Liver (tissue), 9 donors: Measurements from ENCODE around the gene LSM2. TPM values are rescaled to one million over a fixed set of nuclear protein-coding genes. Genes with fewer than 3 reads are reported as not detected.
"Not testable (repeated sequence)": the region's sequence is repeated elsewhere in the genome, so short reads cannot be mapped to it uniquely, and the experiment has no call there.

Experiments used
- DNase-seq: peaks from one replicate; pipeline ENCODE4 v3.0.0-alpha.2; 2017; ENCODE audit warnings: low spot score
- H3K27ac ChIP-seq, 2 donors: one replicate each; pipeline ENCODE4 v1.7.0; 2013; ENCODE audit warnings: inconsistent platforms in 2 of 2, low read length in 2 of 2, control low read depth in 1 of 2, low read depth in 1 of 2, mild to moderate bottlenecking in 1 of 2
- H3K27me3 ChIP-seq, 4 donors: one replicate each; pipeline versions ENCODE4 v1.6.1 to v1.7.0; 2013; ENCODE audit warnings: low read length in 3 of 4, inconsistent platforms in 1 of 4, mild to moderate bottlenecking in 1 of 4, moderate library complexity in 1 of 4; ENCODE audit not compliant: control insufficient read depth in 4 of 4, insufficient read depth in 4 of 4
- H3K36me3 ChIP-seq, 4 donors: one replicate each; pipeline versions ENCODE4 v1.6.1 to v1.7.0; 2013; ENCODE audit warnings: low read length in 3 of 4, mild to moderate bottlenecking in 3 of 4, low read depth in 1 of 4, moderate library complexity in 1 of 4; ENCODE audit not compliant: control insufficient read depth in 4 of 4, insufficient read depth in 3 of 4
- H3K4me1 ChIP-seq, 4 donors: one replicate each; pipeline versions ENCODE4 v1.6.1 to v1.7.0; 2013; ENCODE audit warnings: low read length in 3 of 4, mild to moderate bottlenecking in 3 of 4, moderate library complexity in 1 of 4; ENCODE audit not compliant: control insufficient read depth in 4 of 4, insufficient read depth in 4 of 4
- H3K4me3 ChIP-seq, 3 donors: one replicate each; pipeline versions ENCODE4 v1.6.1 to v1.7.0; 2013; ENCODE audit warnings: low read length in 3 of 3, control low read depth in 1 of 3, low read depth in 1 of 3, mild to moderate bottlenecking in 1 of 3
- H3K9ac ChIP-seq, 2 donors: one replicate each; pipeline ENCODE4 v1.7.0; 2013; ENCODE audit warnings: low read length in 2 of 2, mild to moderate bottlenecking in 2 of 2, moderate library complexity in 2 of 2, control low read depth in 1 of 2, low read depth in 1 of 2
- H3K9me3 ChIP-seq, 4 donors: one replicate each; pipeline versions ENCODE4 v1.6.1 to v1.7.0; 2013; ENCODE audit warnings: low read length in 3 of 4; ENCODE audit not compliant: control insufficient read depth in 4 of 4
- FOXA1 ChIP-seq: IDR thresholded peaks from 2 replicates; pipeline ENCODE4 v1.6.1; 2016; ENCODE audit warnings: antibody characterized with exemption
- FOXA2 ChIP-seq: IDR thresholded peaks from 2 replicates; pipeline ENCODE4 v1.6.1; 2016; ENCODE audit warnings: antibody characterized with exemption
- GABPA ChIP-seq, 2 donors: IDR thresholded peaks in 1 of 2; conservative IDR thresholded peaks in 1 of 2; 2 replicates each; pipeline ENCODE4 v1.6.1; 2016; ENCODE audit warnings: antibody characterized with exemption in 2 of 2, mild to moderate bottlenecking in 1 of 2, moderate library complexity in 1 of 2
- HNF4A ChIP-seq, 2 donors: conservative IDR thresholded peaks; 2 replicates each; pipeline ENCODE4 v1.6.1; 2016; ENCODE audit warnings: antibody characterized with exemption in 2 of 2, mild to moderate bottlenecking in 2 of 2
- HNF4G ChIP-seq: IDR thresholded peaks from 2 replicates; pipeline ENCODE4 v1.6.1; 2016; ENCODE audit warnings: antibody characterized with exemption
- MAX ChIP-seq: IDR thresholded peaks from 2 replicates; pipeline ENCODE4 v1.6.1; 2016; ENCODE audit warnings: antibody characterized with exemption
- NR2F2 ChIP-seq: IDR thresholded peaks from 2 replicates; pipeline ENCODE4 v1.6.1; 2016; ENCODE audit warnings: antibody characterized with exemption
- RAD21 ChIP-seq, 2 donors: IDR thresholded peaks; 2 replicates each; pipeline ENCODE4 v1.6.1; 2016; ENCODE audit warnings: antibody characterized with exemption in 2 of 2, mild to moderate bottlenecking in 2 of 2
- REST ChIP-seq: IDR thresholded peaks from 2 replicates; pipeline ENCODE4 v1.6.1; 2016; ENCODE audit warnings: antibody characterized with exemption, mild to moderate bottlenecking
- RXRA ChIP-seq, 2 donors: IDR thresholded peaks; 2 replicates each; pipeline ENCODE4 v1.6.1; 2017 to 2018; ENCODE audit warnings: antibody characterized with exemption in 2 of 2, mild to moderate bottlenecking in 1 of 2
- SP1 ChIP-seq: IDR thresholded peaks from 2 replicates; pipeline ENCODE4 v1.6.1; 2018; ENCODE audit warnings: antibody characterized with exemption, mild to moderate bottlenecking
- TAF1 ChIP-seq: conservative IDR thresholded peaks from 2 replicates; pipeline ENCODE4 v1.6.1; 2016; ENCODE audit warnings: antibody characterized with exemption, mild to moderate bottlenecking
- YY1 ChIP-seq: IDR thresholded peaks from 2 replicates; pipeline ENCODE4 v1.6.1; 2016; ENCODE audit warnings: antibody characterized with exemption, mild to moderate bottlenecking
- WGBS: extraction: QIAGEN DNeasy Blood & Tissue Kit; methylation state at CpG from one replicate; pipeline ENCODE4 v1.1.7; 2013; 5-methylcytosine and 5-hydroxymethylcytosine counted together
- polyA plus RNA-seq, 2 donors: library from polyadenylated mRNA; stranded (reverse) in 1 of 2; unstranded in 1 of 2; fragments of 200-250 nt in 1 of 2; fragments of >200 nt in 1 of 2; fragmentation: Nextera tagmentation in 1 of 2; extraction: Ambion mirVana in 1 of 2; gene quantifications; one replicate each; pipeline versions ENCODE4 v1.2.1 to v1.2.3, GENCODE V29; 2013 to 2015
- total RNA-seq, 2 donors: library from RNA; depleted of rRNA; stranded (reverse); fragments of >200 nt; gene quantifications; one replicate each; pipeline ENCODE4 v1.2.3, GENCODE V29; 2014
- donor health status: healthy.
- donor health status: healthy.
- donor health status: healthy.
- donor health status: healthy.
- donor health status: healthy.

The LSM2 gene
- total and polyA plus RNA-seq, 4 donors = 7.3 to 18.7 (median 15.5) TPM

- DNase-seq, H3K9ac ChIP-seq, H3K36me3 ChIP-seq, H3K4me3 ChIP-seq, H3K9me3 ChIP-seq, H3K27me3 ChIP-seq: not testable (repeated sequence)
- 49% methylated on average over 10 of the region's 10 CpGs for WGBS
- TF ChIP-seq FOXA2 = peak; percentile 14
- TF ChIP-seq HNF4A (conservative IDR thresholded peaks at IDR 0.05) = peak; percentile 39 to 47
- TF ChIP-seq YY1 = peak; percentile 61
- peak; percentile 63 to 81 for TF ChIP-seq RXRA (IDR thresholded peaks at IDR 0.05)
- TF ChIP-seq SP1 = peak; percentile 67
- peaks cover 5 to 15% (median 10%) of the 10 kb centered on the region in 4 donors for H3K4me1 ChIP-seq
- H3K27ac ChIP-seq = peak overlapping the region; percentile 41 to 67
Measured at GRCh38 chr6:31808599-31808998, 1.8 kb upstream of the LSM2 start.

GRCh38 chr6:31805939-31806469 lies 762 bp downstream of the LSM2 start:
- no peaks in the 10 kb centered on the region for H3K27me3 ChIP-seq
- TF ChIP-seq RAD21 (IDR thresholded peaks at IDR 0.05) (no peak), FOXA1 (no peak), SP1 (no peak), REST (no peak), RXRA (IDR thresholded peaks at IDR 0.05) (no peak), TAF1 (no peak), MAX (no peak), GABPA (IDR thresholded peaks at IDR 0.05 in 1 of 2, conservative IDR thresholded peaks at IDR 0.05 in 1 of 2) (no peak), NR2F2 (no peak), HNF4G (no peak), YY1 (no peak)
- H3K9me3 ChIP-seq = no peaks in the 10 kb centered on the region
- peak overlapping the region; percentile 85 to 94 for H3K9ac ChIP-seq
- no peaks in the 10 kb centered on the region for H3K36me3 ChIP-seq
- peak overlapping the region; percentile 21 to 80 (median 73) for H3K4me3 ChIP-seq
- no peak for DNase-seq
- peaks cover 4 to 15% (median 9%) of the 10 kb centered on the region in 4 donors for H3K4me1 ChIP-seq
- H3K27ac ChIP-seq = peak overlapping the region; percentile 91 to 97
- 23% methylated on average over 7 of the region's 7 CpGs for WGBS

GRCh38 chr6:31801031-31801927 lies 5.5 kb downstream of the LSM2 start:
- H3K9me3 ChIP-seq, DNase-seq, H3K27ac ChIP-seq, H3K4me1 ChIP-seq, H3K36me3 ChIP-seq, H3K27me3 ChIP-seq, H3K4me3 ChIP-seq, H3K9ac ChIP-seq: not testable (repeated sequence)
- 97% methylated on average over 8 of the region's 8 CpGs for WGBS
